Purkinje cell (primary cell): ENCODE results near the gene SSX7. TPM values are rescaled to one million over a fixed set of nuclear protein-coding genes. Genes with fewer than 3 reads are reported as not detected.

Experiments
- polyA plus RNA-seq: library from polyadenylated mRNA; unstranded; fragments of >200 nt; fragmentation: Nextera tagmentation; gene quantifications from 2 replicates; pipeline ENCODE4 v1.2.1, GENCODE V29; 2014

The SSX7 gene
- not detected in 2 replicates for polyA plus RNA-seq

GRCh38 chrX:52654800-52655199, at the start of gene SSX7:
Gene SSX7, minus strand, starts transcription at chrX:52654900. Its CDS starts 1,428 bp downstream, at chrX:52653472.

Other genes with a start within 250 kb of the SSX7 start
- gene XAGE1A, start 159.1 kb downstream of the SSX7 start, polyA plus RNA-seq, result not detected in 2 replicates
- not detected in 2 replicates for gene XAGE1B, start 137.8 kb downstream of the SSX7 start, polyA plus RNA-seq
- gene SSX2, start 52.3 kb upstream of the SSX7 start, polyA plus RNA-seq, result not detected in 2 replicates
- gene SSX2B, start 96.4 kb upstream of the SSX7 start, polyA plus RNA-seq, result not detected in 2 replicates
- gene SPANXN5, start 142.5 kb upstream of the SSX7 start, polyA plus RNA-seq, result not detected in 2 replicates
- not detected in 2 replicates for gene XAGE5, start 156.4 kb upstream of the SSX7 start, polyA plus RNA-seq
- gene XAGE3, start 213.2 kb upstream of the SSX7 start, polyA plus RNA-seq, result not detected in 2 replicates
- gene FAM156B, start 242.4 kb upstream of the SSX7 start, polyA plus RNA-seq, result 5.1 TPM in 1 of 2 replicates, not detected in the other